ENCODE measurements around the gene SYNDIG1L. TPM values are rescaled to one million over a fixed set of nuclear protein-coding genes. Genes with fewer than 3 reads are reported as not detected.

Gene SYNDIG1L
- total and polyA plus RNA-seq, 12 donors, result 0.05 to 0.51 (median 0.23) TPM; not detected in 5

- Histone ChIP-seq H3K4me3 (peak overlapping the region in 1 of 4 donors; percentile 7), H3K27me3 (no peaks in the 10 kb centered on the region), H3K36me3 (replicated peaks in 1 of 2) (no peaks in the 10 kb centered on the region), H3K27ac (no peak overlapping the region), H3K9me3 (replicated peaks in 1 of 3) (no peaks in the 10 kb centered on the region), H3K4me1 (replicated peaks in 1 of 2) (peaks cover 0 to 10% of the 10 kb centered on the region in 2 donors)
- TF ChIP-seq POLR2A (IDR thresholded peaks at IDR 0.05) (no peak), CTCF (IDR thresholded peaks at IDR 0.05) (no peak)
- intact Hi-C loops (cut with DNase I), result no loop called here
- WGBS, 4 donors, result 42 to 47% (median 44%) methylated on average over 8 of the region's 8 CpGs
- DNase-seq, result no peak
These were observed 25.0 kb downstream of the SYNDIG1L start for GRCh38 chr14:74400919-74401503.

- Histone ChIP-seq H3K4me1 (replicated peaks in 1 of 2) (peaks cover 0 to 10% of the 10 kb centered on the region in 2 donors), H3K27ac (no peak overlapping the region), H3K4me3 (no peak overlapping the region), H3K36me3 (replicated peaks in 1 of 2) (no peaks in the 10 kb centered on the region), H3K9me3 (replicated peaks in 1 of 3) (no peaks in the 10 kb centered on the region), H3K27me3 (no peaks in the 10 kb centered on the region)
- DNase-seq, result no peak
- intact Hi-C loops (cut with DNase I), result no loop called here
- 66 to 76% (median 68%) methylated on average over 13 of the region's 13 CpGs for WGBS, 4 donors
- no peak for TF ChIP-seq POLR2A (IDR thresholded peaks at IDR 0.05)
- no peak for TF ChIP-seq CTCF (IDR thresholded peaks at IDR 0.05)
These were observed 25.9 kb downstream of the SYNDIG1L start for GRCh38 chr14:74400031-74400685.

- no peak for DNase-seq
- Histone ChIP-seq H3K36me3 (replicated peaks in 1 of 2) (no peaks in the 10 kb centered on the region), H3K4me3 (no peak overlapping the region), H3K9me3 (replicated peaks in 1 of 3) (no peaks in the 10 kb centered on the region), H3K4me1 (replicated peaks in 1 of 2) (no peaks in the 10 kb centered on the region), H3K27ac (no peak overlapping the region), H3K27me3 (peaks cover 6% of the 10 kb centered on the region)
- WGBS, 4 donors, result 64 to 74% (median 65%) methylated on average over 4 of the region's 4 CpGs
- intact Hi-C loops (cut with DNase I), result no loop called here
- TF ChIP-seq CTCF (IDR thresholded peaks at IDR 0.05) (no peak), POLR2A (IDR thresholded peaks at IDR 0.05) (no peak)
These were observed 30.9 kb downstream of the SYNDIG1L start for GRCh38 chr14:74395094-74395493.

GRCh38 chr14:74394549-74394948 lies 31.5 kb downstream of the SYNDIG1L start:
- H3K4me1 ChIP-seq (replicated peaks in 1 of 2), result no peaks in the 10 kb centered on the region
- no peak overlapping the region for H3K27ac ChIP-seq
- H3K27me3 ChIP-seq, result peaks cover 6% of the 10 kb centered on the region
- no peaks in the 10 kb centered on the region for H3K9me3 ChIP-seq (replicated peaks in 1 of 3)
- TF ChIP-seq CTCF (IDR thresholded peaks at IDR 0.05) (no peak), POLR2A (IDR thresholded peaks at IDR 0.05) (no peak)
- H3K36me3 ChIP-seq (replicated peaks in 1 of 2), result no peaks in the 10 kb centered on the region
- no peak overlapping the region for H3K4me3 ChIP-seq
- WGBS, 4 donors, result 51 to 65% (median 59%) methylated on average over 2 of the region's 2 CpGs
- DNase-seq, result no peak
- intact Hi-C loops (cut with DNase I), result no loop called here
